ENCODE results near the gene KRT33B. TPM values are rescaled to one million over a fixed set of nuclear protein-coding genes. Genes with fewer than 3 reads are reported as not detected.

KRT33B gene
- not detected for total RNA-seq

DNA sequence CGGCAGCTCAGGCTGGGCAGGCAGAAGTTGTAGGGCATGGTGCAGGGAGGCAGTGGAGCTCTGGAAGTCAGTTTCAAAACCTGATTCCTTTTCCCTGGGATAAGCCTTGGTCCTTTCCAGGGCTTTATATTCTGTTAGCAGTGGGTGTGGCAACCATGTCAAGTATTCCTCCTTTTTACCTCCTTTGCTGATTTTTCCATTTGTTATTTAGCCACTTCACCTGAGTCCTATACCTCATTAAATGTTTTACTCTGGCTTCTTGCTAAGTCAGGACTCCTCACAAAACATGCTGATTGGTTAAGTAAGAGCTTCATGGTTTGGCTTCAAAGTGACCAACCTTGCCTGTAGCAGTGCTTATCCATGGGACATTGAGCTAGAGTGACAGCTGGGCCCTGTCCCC, at the start of gene KRT33B:
KRT33B (minus strand) TSS at position 101 of the 400 bp plus-strand sequence; CDS start at position 38, 63 bp downstream.
- intact Hi-C loops (cut with DNase I), result no loop called here
- Histone ChIP-seq H3K4me3 (replicated peaks in 1 of 3) (no peak within 1 kb of the TSS), H3K9me3 (no peaks in the 10 kb centered on the region), H3K27ac (no peak within 1 kb of the TSS), H3K27me3 (no peaks in the 10 kb centered on the region), H3K4me1 (no peaks in the 10 kb centered on the region), H3K36me3 (no peaks in the 10 kb centered on the region)
- TF ChIP-seq, protein P1, sequence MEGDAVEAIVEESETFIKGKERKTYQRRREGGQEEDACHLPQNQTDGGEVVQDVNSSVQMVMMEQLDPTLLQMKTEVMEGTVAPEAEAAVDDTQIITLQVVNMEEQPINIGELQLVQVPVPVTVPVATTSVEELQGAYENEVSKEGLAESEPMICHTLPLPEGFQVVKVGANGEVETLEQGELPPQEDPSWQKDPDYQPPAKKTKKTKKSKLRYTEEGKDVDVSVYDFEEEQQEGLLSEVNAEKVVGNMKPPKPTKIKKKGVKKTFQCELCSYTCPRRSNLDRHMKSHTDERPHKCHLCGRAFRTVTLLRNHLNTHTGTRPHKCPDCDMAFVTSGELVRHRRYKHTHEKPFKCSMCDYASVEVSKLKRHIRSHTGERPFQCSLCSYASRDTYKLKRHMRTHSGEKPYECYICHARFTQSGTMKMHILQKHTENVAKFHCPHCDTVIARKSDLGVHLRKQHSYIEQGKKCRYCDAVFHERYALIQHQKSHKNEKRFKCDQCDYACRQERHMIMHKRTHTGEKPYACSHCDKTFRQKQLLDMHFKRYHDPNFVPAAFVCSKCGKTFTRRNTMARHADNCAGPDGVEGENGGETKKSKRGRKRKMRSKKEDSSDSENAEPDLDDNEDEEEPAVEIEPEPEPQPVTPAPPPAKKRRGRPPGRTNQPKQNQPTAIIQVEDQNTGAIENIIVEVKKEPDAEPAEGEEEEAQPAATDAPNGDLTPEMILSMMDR (IDR thresholded peaks at IDR 0.05), result no peak
- no peak for TF ChIP-seq POLR2A (IDR thresholded peaks at IDR 0.05)
- no peak for DNase-seq
- 83 to 100% methylated on average over 1 of the region's 1 CpG for WGBS, 2 donors

DNA sequence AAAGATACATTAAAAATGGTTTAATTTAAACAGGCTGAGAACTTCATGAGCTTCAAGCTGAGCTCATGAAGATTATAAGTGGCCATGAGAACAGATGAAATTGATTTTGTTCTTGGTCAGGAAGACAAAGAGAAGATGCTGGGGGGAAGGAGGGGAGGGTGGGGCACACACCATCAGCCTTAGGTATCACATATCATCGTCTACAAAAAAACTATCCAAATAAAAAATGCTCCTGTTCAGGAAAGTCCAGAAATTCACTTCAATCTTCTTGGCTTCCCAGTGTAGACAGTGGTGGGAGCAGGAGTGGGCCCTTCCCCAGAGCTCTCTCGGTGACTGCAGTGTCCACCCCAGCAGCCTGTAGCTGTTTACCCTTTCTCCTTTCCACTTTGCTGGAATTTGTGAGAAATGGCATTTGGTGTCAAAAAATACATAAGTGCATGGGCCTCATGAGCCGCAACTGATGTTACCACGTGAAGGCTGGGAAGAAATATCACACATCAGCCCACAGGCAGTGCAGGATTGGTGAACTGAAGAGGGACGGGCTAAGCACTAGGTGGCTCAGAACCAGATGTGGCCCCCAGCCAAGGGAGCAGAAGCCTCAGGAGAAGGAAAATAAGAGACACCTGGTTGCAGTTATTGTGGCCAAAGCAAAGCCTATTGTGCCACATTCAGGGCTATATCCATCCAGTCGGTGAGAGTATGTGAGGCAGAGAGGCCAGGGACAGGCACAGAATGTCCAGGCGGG, 48.7 kb upstream of the KRT33B start:
- WGBS, 2 donors, result 86 to 96% methylated on average over 7 of the region's 7 CpGs
- H3K27ac ChIP-seq, result no peak overlapping the region
- intact Hi-C loops (cut with DNase I), result no loop called here

DNA sequence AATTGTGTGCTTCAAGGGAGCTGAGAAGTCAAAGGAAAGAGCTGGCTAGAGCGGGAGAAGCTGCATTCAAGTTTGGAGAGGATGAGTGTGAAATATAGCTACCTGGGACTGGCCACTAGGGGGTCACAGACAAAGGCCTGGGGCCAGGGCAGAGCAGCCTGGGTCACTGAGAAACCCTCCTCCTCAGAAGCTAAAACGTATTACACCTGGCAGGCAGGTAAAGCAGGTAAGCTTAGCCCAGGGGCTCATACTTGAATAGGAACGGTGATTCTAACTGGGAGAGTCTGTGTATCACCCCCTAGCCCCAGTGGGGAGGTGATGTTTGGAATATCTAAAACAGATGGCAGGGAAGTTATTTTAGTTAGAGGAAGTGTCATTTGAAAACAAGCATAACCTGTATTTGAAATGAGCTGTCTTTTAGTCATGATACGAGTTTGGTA, 48.0 kb upstream of the KRT33B start:
- 59 to 71% methylated on average over 4 of the region's 4 CpGs for WGBS, 2 donors
- H3K27me3 ChIP-seq, result no peaks in the 10 kb centered on the region
- H3K27ac ChIP-seq, result no peak overlapping the region
- no peaks in the 10 kb centered on the region for H3K9me3 ChIP-seq
- H3K4me3 ChIP-seq (replicated peaks in 1 of 3), result no peak overlapping the region
- TF ChIP-seq, protein P1 (IDR thresholded peaks at IDR 0.05), result peak in 2 of 6 experiments; percentile 20 to 22
- no peak for TF ChIP-seq POLR2A (IDR thresholded peaks at IDR 0.05)
- DNase-seq, result no peak
- peaks cover 0 to 14% of the 10 kb centered on the region in 2 donors for H3K4me1 ChIP-seq
- intact Hi-C loops (cut with DNase I), result no loop called here
- H3K36me3 ChIP-seq, result no peaks in the 10 kb centered on the region

More for the DNA sequence above, 48.7 kb upstream of the KRT33B start:
- H3K9me3 ChIP-seq, result no peaks in the 10 kb centered on the region
- no peaks in the 10 kb centered on the region for H3K36me3 ChIP-seq
- DNase-seq, result no peak
- peaks cover 0 to 14% of the 10 kb centered on the region in 2 donors for H3K4me1 ChIP-seq
- H3K4me3 ChIP-seq (replicated peaks in 1 of 3), result no peak overlapping the region
- TF ChIP-seq POLR2A (IDR thresholded peaks at IDR 0.05), result no peak
- TF ChIP-seq, protein P1 (IDR thresholded peaks at IDR 0.05), result no peak
- no peaks in the 10 kb centered on the region for H3K27me3 ChIP-seq

DNA sequence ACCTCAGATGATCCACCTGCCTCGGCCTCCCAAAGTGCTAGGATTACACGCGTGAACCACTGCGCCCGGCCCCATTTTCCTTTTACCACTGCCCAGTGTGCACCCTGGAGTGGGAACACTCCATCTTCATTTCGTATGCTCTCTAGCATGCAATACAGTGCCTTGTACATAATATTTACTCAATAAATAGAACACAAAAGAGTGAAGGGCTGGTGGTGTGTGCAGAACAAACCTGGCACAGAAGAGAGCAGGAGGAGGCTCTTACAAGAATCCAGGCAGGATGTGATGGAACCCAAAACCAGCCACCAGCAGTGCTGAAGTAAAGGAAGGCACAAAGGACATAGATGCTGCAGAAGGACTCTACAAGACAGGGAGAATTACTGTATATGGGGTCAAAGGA, 47.5 kb upstream of the KRT33B start:
- H3K27me3 ChIP-seq, result no peaks in the 10 kb centered on the region
- no peaks in the 10 kb centered on the region for H3K9me3 ChIP-seq
- no peaks in the 10 kb centered on the region for H3K36me3 ChIP-seq
- intact Hi-C loops (cut with DNase I), result no loop called here
- H3K27ac ChIP-seq, result no peak overlapping the region
- 87% methylated on average over 6 of the region's 6 CpGs for WGBS, 2 donors
- no peak for DNase-seq
- TF ChIP-seq, protein P1 (IDR thresholded peaks at IDR 0.05), result no peak
- no peak for TF ChIP-seq POLR2A (IDR thresholded peaks at IDR 0.05)
- peaks cover 0 to 14% of the 10 kb centered on the region in 2 donors for H3K4me1 ChIP-seq
- no peak overlapping the region for H3K4me3 ChIP-seq (replicated peaks in 1 of 3)

DNA sequence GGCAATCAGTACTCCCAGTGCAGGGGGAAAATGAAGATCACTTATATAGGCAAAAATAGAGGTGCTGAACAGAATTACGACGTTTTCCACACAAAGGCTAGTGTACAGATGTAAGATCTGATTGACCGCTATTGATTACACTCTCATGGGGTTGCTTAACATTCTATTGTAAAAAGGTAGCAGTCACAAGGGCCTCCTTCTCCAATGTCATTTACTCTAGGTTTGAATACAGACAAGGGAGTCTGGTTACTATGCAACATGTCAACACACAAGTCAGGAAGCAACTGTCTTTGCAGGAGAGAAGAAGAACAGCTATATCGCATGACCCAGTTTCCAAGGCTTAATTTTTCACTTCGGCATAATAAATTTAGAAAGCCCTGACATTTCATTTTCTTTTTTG, 46.9 kb upstream of the KRT33B start:
- TF ChIP-seq, protein P1 (IDR thresholded peaks at IDR 0.05), result no peak
- no peak for TF ChIP-seq POLR2A (IDR thresholded peaks at IDR 0.05)
- Histone ChIP-seq H3K4me3 (replicated peaks in 1 of 3) (no peak overlapping the region), H3K36me3 (no peaks in the 10 kb centered on the region), H3K27me3 (no peaks in the 10 kb centered on the region), H3K27ac (no peak overlapping the region), H3K9me3 (no peaks in the 10 kb centered on the region), H3K4me1 (peaks cover 0 to 14% of the 10 kb centered on the region in 2 donors)
- 86 to 87% methylated on average over 5 of the region's 5 CpGs for WGBS, 2 donors
- intact Hi-C loops (cut with DNase I), result no loop called here
- no peak for DNase-seq

All from thyroid gland (tissue), 4 donors.